Superior temporal gyrus (tissue), 1 donor: ENCODE data around the gene FHOD1.

Experiments
- DNase-seq: peaks from one replicate; pipeline ENCODE4 v3.0.0-alpha.2; 2016; ENCODE audit errors: extremely low spot score

The FHOD1 gene

GRCh38 chr16:67234180-67234597 lies 13.1 kb downstream of the FHOD1 start:
- DNase-seq = no peak

GRCh38 chr16:67233596-67233995 lies 13.7 kb downstream of the FHOD1 start:
- no peak for DNase-seq

DNA sequence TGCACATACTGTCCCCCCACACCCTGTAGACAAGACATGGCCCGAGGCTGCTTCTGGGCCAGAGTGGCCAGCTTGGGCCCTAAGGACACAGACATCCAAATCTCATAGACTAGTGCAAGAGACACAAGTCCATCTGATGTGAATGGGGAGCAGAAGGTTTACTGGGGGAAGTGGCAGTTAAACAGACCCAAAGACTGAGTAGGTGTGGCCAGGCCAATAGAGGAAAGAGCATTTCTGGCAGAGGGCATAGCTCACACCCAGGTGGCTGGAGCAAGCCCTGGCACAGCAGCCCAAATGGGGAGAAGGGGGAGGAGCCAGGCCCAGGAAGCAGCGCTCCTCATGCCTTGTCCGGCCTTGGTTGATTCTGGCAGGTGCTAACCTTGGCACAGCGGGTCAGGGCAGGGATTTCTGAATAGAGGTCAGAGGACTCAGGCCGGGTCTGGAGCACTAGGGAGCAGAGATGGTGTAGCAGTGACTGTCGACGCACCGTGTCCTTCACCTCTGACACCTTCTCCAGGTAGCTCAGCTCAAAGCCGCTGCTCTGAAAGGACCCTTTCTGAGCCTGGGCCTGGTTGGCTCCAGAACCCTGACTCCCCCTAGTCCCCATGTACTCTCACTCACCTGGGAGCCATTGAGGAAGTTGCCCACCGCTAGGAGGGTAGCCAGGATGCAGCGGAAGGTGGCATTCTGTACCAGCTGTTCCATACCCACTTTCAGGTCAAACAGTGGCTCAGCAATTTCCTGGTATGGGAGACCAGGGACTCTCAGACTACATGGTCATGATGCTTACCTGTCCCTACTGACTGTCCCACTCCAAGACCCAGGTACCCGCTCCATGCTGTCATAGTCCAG lies 16.2 kb downstream of the FHOD1 start:
- DNase-seq = no peak

DNA sequence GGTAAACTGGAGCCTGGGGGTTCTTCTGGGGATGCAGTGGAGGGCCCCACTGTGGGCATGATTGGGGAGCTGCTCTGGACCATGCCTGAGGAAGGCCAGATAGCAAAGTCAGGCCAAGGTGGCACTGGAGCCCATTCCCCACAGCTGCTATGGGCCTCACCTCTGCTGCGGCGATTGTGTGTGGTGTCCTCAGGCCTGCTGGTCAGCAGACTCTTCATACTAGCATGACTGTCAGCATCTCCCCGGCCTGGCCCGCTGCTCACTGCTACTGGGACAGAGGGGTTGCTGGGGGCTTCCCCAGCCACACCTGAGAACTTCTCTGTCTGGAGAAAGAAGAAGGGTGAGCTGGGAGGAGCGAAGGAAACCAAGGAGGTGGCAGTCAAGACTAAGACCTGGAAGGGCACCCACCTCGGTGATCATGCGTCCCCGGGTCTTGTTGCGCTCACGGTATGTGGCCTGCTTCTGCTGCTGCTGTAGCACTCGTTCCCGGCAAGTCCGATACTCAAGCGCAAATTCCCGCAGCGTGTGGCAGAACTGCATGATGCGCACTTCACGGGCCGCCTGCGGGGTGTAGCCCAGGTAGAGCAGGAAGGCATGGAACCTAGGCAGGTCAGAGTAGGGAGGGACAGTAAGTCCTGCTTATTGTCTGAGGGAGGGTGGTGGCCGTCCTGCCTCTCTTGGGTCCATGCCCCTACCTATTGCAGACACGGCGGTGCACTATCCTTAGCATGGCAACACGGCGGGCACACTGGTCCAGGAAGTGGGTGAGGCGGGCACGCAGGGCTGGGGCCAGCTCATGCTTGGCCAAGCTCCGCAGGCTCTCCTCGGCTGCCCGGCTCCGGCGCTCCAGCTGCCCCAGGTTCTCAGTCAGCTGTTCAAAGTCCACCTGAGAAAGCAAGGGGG lies 17.1 kb downstream of the FHOD1 start:
- DNase-seq = no peak

- no peak for DNase-seq
Observed at GRCh38 chr16:67228905-67229304, 18.4 kb downstream of the FHOD1 start.

DNA sequence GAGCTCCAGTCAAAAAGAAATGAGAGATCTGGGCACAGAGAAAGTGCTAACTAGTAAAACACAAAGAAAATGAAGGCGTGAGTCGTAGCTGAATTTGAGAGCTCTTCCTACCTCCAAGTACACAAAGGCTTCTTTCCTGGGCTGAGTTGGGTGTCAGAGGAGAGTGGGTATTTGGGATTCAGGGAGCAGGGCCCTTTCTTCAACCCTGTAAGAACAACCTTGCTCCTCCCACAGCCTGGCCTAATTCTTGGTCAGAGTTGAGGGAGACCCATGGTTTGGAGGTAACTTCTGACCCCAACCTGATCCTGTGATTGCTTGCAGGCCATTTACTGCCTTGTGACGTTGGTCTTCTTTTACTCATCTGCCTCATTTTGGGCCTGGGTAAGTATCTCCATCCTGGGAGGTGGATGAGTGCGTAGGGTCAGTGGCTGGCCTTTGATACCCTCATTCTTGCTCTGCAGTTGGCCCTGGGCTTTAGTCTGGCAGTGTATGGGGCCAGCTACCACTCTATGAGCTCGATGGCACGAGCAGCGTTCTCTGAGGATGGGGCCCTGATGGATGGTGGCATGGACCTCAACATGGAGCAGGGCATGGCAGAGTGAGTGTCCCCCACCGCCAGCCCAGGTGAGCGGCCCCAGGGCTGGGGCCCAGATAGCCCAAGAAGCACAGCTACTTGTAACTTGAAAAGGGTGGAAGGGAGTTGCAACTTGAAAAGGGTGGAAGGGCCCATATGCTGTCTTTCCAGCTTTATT lies 19.1 kb downstream of the FHOD1 start:
- DNase-seq = no peak

DNA sequence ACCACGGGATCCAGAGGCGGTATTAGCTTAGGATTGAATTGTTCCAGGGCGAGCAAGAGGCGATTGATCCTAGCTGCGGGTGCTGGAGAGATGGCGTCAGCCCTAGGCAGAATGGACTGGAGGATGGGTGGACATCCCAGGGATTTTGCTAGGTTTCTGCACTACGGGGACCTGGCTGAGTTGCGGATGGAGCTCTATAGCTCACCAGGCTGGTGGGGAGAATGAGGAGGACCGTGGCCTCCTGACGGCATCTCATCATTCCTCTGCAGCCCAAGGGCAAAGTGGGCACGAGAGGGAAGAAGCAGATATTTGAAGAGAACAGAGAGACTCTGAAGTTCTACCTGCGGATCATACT lies 19.7 kb downstream of the FHOD1 start:
- no peak for DNase-seq

- DNase-seq = peak; percentile 99
Observed at GRCh38 chr16:67226804-67227566, 20.3 kb downstream of the FHOD1 start, which contains the start of gene TMEM208. TSS of gene TMEM208 (plus strand) at chr16:67227130. CDS start at chr16:67227219, 89 bp downstream.

DNA sequence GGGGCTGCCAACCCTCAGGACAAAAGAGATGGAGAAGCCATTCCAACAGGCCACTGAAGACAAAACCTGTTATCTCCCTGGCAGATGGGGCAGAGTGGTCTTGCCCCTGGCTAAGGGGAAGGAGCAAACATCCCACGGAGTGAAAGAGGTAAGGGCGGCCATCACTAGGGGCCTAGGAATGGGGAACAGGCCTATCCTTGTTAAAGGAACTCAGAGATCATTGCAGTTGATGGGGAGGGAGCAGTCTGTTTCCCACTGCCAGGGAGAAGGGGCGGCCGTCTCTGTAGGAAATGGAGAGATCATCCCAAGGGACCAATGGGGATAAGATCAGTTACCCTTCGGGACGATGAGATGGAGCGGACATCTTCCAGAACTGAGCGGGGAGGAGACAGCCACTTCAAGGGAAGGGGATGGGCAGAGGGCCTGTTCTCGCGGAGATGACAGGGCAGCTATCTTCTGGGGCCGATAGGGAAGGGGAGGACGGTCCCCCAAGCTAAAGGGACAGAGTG lies 20.9 kb downstream of the FHOD1 start:
- no peak for DNase-seq

GRCh38 chr16:67223992-67224391 lies 23.3 kb downstream of the FHOD1 start:
- no peak for DNase-seq

GRCh38 chr16:67216612-67217490 lies 30.4 kb downstream of the FHOD1 start:
- no peak for DNase-seq

DNA sequence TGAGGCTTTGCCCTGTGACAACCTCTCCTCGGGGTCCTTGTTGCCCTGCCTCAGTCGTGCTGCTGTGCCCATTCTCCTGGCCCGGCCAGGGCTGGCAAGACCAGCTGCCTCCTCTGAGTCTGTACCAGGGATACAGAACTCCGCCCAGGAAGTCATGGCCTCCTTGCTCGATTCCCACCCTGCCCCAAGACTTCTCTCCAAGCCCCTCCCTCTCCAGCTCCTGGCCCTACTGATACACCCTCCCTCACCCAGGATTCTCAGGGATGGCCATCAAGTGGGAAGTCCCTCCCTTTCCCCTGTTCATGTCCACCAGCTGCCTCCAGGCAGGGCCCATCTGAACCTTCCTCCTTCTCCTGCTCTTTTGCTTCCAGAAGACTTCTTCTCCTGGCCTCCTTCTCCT lies 31.6 kb downstream of the FHOD1 start:
- no peak for DNase-seq

DNA sequence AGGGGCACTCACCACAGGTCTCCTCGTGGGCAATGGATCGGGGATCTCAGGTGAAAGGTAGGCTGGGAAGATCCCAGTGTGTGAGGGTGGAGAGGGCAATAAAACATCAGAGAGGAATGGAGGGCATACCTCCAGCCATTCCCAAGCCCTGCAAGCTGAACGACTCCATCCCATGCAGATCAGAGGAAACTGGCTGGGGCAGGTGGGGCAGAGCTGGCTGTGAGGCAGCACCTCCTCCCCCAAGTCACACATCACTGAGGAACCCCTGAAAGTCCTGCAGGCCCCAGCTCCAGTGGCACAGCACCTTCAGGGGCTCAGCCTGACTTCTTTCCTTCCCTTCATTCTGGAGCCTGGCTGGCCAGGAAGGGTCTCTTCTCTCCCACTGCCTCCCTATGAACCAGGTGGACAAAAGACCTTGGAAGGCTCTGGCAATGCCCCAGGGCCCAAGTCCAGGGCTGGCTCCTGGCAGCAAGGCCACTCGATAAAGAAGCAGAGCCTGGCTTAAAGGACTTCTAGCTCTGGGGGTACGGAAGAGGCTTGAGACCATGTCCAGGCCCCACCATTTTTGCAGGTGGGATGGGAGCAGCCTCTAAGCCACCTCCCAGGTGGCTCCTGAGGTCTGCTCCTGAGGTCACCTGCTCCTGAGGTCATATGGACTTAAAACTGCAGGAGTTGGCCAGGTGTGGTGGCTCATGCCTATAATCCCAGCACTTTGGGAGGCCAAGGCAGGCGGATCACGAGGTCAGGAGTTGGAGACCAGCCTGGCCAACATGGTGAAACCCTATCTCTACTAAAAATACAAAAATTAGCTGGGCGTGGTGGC lies 33.9 kb downstream of the FHOD1 start:
- no peak for DNase-seq

- no peak for DNase-seq
Observed at GRCh38 chr16:67212766-67213165, 34.5 kb downstream of the FHOD1 start.

DNA sequence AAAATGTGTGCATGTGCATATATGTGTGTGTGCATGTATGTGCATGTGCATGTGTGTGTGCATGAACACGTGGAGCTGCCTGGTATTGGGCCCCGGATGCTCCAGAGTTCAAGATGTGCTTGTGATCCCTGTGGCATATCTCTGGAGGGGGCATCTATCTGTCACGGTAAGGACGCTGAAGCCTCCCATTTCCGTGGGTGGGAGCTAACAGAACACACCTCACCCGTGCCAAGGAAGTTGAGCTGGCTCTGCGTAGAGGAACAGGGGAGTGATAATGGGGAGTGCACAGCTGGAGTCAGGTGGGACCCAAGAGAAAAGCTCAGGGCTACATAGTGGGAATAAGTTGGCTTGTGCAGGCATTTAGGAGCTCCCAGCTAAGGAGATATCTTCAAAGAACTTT lies 35.6 kb downstream of the FHOD1 start:
- no peak for DNase-seq

DNA sequence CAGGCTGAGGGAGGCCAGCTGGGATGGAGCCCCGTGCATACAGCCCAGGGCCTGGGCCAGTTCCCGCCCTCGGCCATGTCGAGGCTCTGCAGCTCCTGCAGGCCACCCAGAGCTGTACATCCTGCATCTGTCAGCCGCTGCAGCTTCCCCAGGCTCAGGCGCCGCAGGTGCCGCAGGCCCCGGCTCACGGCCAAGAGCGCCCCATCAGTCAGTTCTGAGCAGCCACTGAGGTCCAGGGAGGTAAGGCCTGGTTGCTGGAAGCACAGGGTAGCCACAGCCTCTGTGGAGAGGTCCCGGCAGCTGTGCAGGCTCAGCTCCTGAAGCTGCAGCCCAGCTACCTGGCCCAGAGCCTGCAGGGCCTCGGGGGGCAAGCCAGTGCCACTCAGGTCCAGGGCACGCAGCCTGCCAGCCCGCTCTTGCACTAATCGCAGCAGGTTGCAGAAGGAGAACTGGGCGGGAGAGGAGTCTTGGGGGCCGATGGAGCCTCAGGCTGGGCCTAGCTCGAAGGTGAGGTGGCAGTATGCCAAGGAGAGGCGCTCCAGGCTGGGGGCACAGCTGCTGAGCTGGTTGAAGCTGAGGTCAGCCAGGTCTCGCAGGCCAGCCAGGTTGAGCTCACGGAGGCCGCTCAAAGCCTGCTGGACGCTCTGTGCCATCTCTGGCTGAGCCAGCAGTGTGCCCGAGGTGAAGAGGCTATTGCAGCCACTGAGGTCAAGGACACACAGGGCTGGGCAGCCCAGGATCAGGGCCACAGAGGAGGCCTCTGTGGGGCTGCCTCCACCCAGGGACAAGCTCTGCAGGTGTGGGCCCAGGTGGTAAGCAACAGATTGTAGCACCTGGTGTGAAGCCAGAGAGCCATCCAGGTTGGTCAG lies 37.0 kb downstream of the FHOD1 start:
- DNase-seq = no peak

DNA sequence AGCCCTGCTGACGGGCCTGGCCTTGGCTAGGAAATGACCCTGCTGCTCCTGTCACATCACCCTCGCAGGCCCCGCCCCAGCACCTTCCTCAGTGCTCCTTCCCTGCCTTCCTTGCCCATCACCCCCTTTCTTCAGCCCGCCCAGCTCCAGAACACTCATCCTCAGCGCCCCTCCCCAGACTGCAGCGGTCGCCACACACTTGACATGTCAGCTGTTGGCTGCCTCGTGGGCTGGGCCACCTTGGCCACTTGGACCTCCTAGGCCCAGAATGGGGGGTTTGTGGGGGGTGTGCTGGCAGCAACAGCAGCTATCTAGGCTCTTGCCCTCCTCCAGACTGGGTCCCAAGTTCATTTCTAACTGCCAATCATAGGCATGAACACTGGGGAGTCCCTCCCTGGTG lies 37.7 kb downstream of the FHOD1 start:
- DNase-seq = no peak
